Right cardiac atrium (tissue), 5 donors: ENCODE measurements around the gene RPS6KA3. TPM values are rescaled to one million over a fixed set of nuclear protein-coding genes. Genes with fewer than 3 reads are reported as not detected.
"Not testable (repeated sequence)": the region's sequence is repeated elsewhere in the genome, so short reads cannot be mapped to it uniquely, and the experiment has no call there.

Experiments used
- ATAC-seq, 2 donors: fragments of 200-7000 bp; cut with Tn5 transposase; one replicate each; pipeline versions ENCODE4 v1.8.0 to v1.9.1; 2020; ENCODE audit warnings: moderate library complexity in 2 of 2, mild to moderate bottlenecking in 1 of 2
- DNase-seq, 3 donors: peaks; one replicate each; pipeline ENCODE4 v3.0.0-alpha.2; 2020
- H3K27ac ChIP-seq: one replicate; pipeline ENCODE4 v1.5.1; 2013; ENCODE audit warnings: mild to moderate bottlenecking, low read length, control low read depth, moderate library complexity
- H3K27me3 ChIP-seq: one replicate; pipeline ENCODE4 v1.6.1; 2013; ENCODE audit not compliant: control insufficient read depth, insufficient read depth
- H3K4me1 ChIP-seq: one replicate; pipeline ENCODE4 v1.6.1; 2013; ENCODE audit warnings: low read length; ENCODE audit not compliant: control insufficient read depth, insufficient read depth
- H3K4me3 ChIP-seq: one replicate; pipeline ENCODE4 v1.5.1; 2013; ENCODE audit warnings: low read length, control low read depth
- H3K9me3 ChIP-seq: one replicate; pipeline ENCODE4 v1.6.1; 2013; ENCODE audit warnings: low read length; ENCODE audit not compliant: control insufficient read depth
- WGBS: extraction: QIAGEN DNeasy Blood & Tissue Kit; methylation state at CpG from one replicate; pipeline ENCODE4 v1.1.7; 2013; 5-methylcytosine and 5-hydroxymethylcytosine counted together
- intact Hi-C, 4 donors: fragments of 100-400 bp; cut with DNase I; formaldehyde crosslinking; loops; one replicate each; pipeline versions ENCODE4 v1.11.0 to v1.14.0; 2022 to 2023
- polyA plus RNA-seq: library from polyadenylated mRNA; stranded (reverse); fragments of 200-250 nt; gene quantifications from one replicate; pipeline ENCODE4 v1.2.3, GENCODE V29; 2013
- total RNA-seq, 4 donors: library from RNA; stranded (reverse); fragmentation: NEBNext Ultra II Directional; extraction: Animal tissue kit (Norgen Biotek cat#: 25700); gene quantifications; one replicate each; pipeline ENCODE4 v1.2.1, GENCODE V29; 2021
- donor health status: healthy with polysubstance abuse.
- donor health status: DM: no; HTN: yes; CAD: no.
- donor health status: DM: no; HTN: no; CAD: no.
- donor health status: DM: no; HTN: yes; CAD: no; lungs with severe emphysema.
- donor health status: DM: yes; HTN: yes; CAD: no.

Gene RPS6KA3
- total and polyA plus RNA-seq, 5 donors: 11.1 to 37.4 (median 28.2) TPM

DNA sequence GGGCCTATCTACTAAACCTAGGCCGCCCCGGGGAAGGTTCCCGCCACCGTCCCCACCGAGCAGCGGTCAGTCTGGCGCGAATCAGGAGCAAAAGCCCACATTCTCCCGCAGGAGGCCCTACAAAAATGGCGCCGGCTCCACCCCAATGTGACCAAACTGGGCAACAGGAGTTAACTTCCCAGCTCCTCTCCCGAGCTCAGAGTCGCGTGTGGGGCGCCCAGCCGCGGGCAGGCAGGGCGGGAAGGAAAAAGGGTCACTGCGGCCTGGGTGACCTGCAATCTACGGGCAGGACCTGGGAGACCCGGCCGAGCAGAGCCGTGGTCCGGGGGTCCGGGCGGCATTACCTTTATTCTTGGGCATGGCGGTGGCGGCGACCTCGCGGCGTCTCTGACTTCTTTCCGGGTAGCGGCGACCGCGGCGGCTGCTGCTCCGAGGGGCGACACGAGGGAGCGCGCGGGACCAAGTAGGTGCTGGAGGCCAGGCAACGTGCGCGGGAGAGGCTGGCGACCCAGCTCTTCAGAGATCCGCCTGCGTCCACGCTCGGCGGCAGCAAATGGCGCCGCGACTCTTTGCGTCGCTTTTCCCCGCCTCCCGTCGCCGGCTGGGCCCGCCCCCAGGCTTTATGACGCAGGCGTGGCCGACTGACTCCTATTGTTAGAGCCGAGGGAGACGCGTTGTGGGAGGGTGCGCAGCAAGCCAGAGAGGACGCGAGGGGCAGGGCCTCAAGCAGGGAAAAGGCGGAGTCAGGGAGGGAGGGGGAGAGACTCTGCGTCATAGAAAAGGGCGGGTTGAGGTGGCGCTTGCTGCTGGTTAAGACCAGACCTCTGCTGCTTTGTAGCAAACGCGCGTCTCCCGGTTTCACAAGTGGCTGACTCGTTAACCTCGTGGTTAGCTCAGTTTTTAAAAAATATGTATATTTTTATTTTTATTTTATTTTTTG is 125.2 kb downstream of the RPS6KA3 start, which contains the start of gene EIF1AX:
EIF1AX (minus strand) TSS at position 558 of the 940 bp plus-strand sequence; CDS start at position 360, 198 bp downstream.
- H3K4me3 ChIP-seq: peak within 1 kb of the TSS; percentile 99
- no peaks in the 10 kb centered on the region for H3K9me3 ChIP-seq
- ATAC-seq (peak; percentile 100), DNase-seq (peak; percentile 98 to 99 (median 99))
- intact Hi-C loops: no loop called here
- peak within 1 kb of the TSS; percentile 68 for H3K27ac ChIP-seq
- H3K27me3 ChIP-seq: no peaks in the 10 kb centered on the region
- 2% methylated on average over 65 of the region's 82 CpGs for WGBS
- H3K4me1 ChIP-seq: no peaks in the 10 kb centered on the region

DNA sequence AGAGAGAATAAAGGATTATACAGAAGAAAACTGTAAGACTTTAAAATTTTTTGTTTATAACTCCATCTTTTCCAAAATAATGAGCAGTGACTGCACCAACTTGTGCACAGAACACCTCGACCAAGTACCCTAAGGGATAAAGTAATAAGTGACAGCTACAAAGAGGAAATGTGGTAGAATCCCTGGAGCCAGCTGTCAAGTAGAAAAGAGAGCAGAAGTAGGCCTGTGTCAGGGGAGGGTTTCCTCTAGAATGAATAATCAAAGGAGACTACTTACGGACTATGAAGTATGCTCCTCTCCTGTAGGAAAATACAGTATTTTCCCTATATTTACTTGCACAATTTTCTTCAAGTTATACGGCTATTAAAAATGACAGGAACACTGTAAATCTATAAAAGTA is 126.3 kb downstream of the RPS6KA3 start:
- intact Hi-C loops: no loop called here
- Histone ChIP-seq H3K27ac (no peak overlapping the region), H3K4me1 (no peaks in the 10 kb centered on the region), H3K9me3 (no peaks in the 10 kb centered on the region), H3K4me3 (peak overlapping the region; percentile 99), H3K27me3 (no peaks in the 10 kb centered on the region)
- WGBS: 4% methylated on average over 3 of the region's 3 CpGs
- no peak for ATAC-seq
- no peak for DNase-seq

DNA sequence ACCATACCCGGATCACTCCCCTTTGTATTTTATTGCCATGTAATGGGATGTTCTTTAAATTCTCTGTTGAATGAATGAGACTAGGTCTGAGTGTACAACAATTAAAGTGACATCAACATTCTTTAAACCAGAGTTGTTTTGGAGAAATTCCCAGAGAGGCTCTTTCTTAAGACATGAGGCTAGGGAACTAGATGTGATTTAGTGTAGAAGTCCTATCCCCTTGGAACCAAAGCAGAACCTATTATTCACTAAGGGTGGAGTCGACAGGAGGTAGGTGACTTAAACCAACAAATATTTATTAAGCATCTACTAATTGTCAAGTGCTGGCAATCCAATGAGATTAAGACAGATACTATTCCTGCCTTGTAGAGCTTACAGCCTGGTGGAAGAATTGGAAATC is 126.7 kb downstream of the RPS6KA3 start:
- ATAC-seq (no peak), DNase-seq (no peak)
- WGBS: 62% methylated on average over 2 of the region's 2 CpGs
- no peaks in the 10 kb centered on the region for H3K4me1 ChIP-seq
- intact Hi-C loops: no loop called here
- no peaks in the 10 kb centered on the region for H3K9me3 ChIP-seq
- H3K27ac ChIP-seq: no peak overlapping the region
- H3K4me3 ChIP-seq: peak overlapping the region; percentile 99
- no peaks in the 10 kb centered on the region for H3K27me3 ChIP-seq

- no peaks in the 10 kb centered on the region for H3K4me1 ChIP-seq
- no peaks in the 10 kb centered on the region for H3K27me3 ChIP-seq
- intact Hi-C loops: no loop called here
- 82% methylated on average over 5 of the region's 5 CpGs for whole genome bisulfite sequencing
- no peaks in the 10 kb centered on the region for H3K9me3 ChIP-seq
- H3K27ac ChIP-seq: no peak overlapping the region
- no peak for DNase-seq
- ATAC-seq: no peak
- no peak overlapping the region for H3K4me3 ChIP-seq
These were observed 130.8 kb downstream of the RPS6KA3 start for GRCh38 chrX:20135944-20136343.

- Histone ChIP-seq H3K9me3 (no peaks in the 10 kb centered on the region), H3K27ac (no peak overlapping the region), H3K27me3 (no peaks in the 10 kb centered on the region), H3K4me3 (no peak overlapping the region), H3K4me1 (no peaks in the 10 kb centered on the region)
- ATAC-seq (no peak), DNase-seq (no peak)
- 78% methylated on average over 1 of the region's 1 CpG for WGBS
- intact Hi-C loops: no loop called here
These were observed 134.0 kb downstream of the RPS6KA3 start for GRCh38 chrX:20132666-20133065.

- no peaks in the 10 kb centered on the region for H3K27me3 ChIP-seq
- H3K4me1 ChIP-seq: no peaks in the 10 kb centered on the region
- no peak overlapping the region for H3K27ac ChIP-seq
- DNase-seq (no peak), ATAC-seq (no peak)
- H3K4me3 ChIP-seq: no peak overlapping the region
- 85% methylated on average over 1 of the region's 1 CpG for WGBS
- intact Hi-C loops: no loop called here
- H3K9me3 ChIP-seq: no peaks in the 10 kb centered on the region
These were observed 136.4 kb downstream of the RPS6KA3 start for GRCh38 chrX:20130357-20130756.

DNA sequence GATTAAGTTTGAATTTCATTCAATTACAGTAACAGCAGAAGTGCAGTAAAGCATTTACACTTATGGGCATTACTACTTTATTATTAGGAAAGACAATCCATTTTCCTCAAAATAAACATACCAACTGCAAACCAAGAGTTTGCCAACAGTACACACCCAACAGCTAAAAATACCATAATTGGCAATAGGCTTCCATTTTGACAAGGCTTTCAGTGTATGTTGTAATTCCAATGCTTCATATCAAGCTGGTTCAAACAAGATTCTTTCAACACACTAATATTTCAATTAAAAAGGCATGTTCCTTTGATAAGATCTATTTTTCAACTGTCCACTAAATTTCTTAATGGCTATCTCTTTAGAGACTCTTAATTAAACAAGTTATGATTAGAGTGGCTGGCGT is 137.2 kb downstream of the RPS6KA3 start:
- Histone ChIP-seq H3K4me1 (no peaks in the 10 kb centered on the region), H3K4me3 (no peak overlapping the region), H3K27me3 (no peaks in the 10 kb centered on the region), H3K27ac (no peak overlapping the region), H3K9me3 (no peaks in the 10 kb centered on the region)
- ATAC-seq (no peak), DNase-seq (no peak)
- intact Hi-C loops: no loop called here
- 86% methylated on average over 1 of the region's 1 CpG for WGBS

- H3K4me1 ChIP-seq: no peaks in the 10 kb centered on the region
- H3K4me3 ChIP-seq: no peak overlapping the region
- DNase-seq (no peak), ATAC-seq (peak in 1 of 2 donors; percentile 18)
- no peaks in the 10 kb centered on the region for H3K27me3 ChIP-seq
- WGBS: 43% methylated on average over 4 of the region's 4 CpGs
- no peak overlapping the region for H3K27ac ChIP-seq
- no peaks in the 10 kb centered on the region for H3K9me3 ChIP-seq
- intact Hi-C loops: no loop called here
These were observed 138.0 kb downstream of the RPS6KA3 start for GRCh38 chrX:20128670-20129069.

GRCh38 chrX:20127440-20127839 is 139.3 kb downstream of the RPS6KA3 start:
- intact Hi-C loops, H3K27me3 ChIP-seq, H3K27ac ChIP-seq, H3K9me3 ChIP-seq, DNase-seq, H3K4me3 ChIP-seq, H3K4me1 ChIP-seq: not testable (repeated sequence)
- ATAC-seq: peak in 1 of 2 donors; percentile 43
- 1% methylated on average over 3 of the region's 3 CpGs for WGBS

- ATAC-seq, H3K4me3 ChIP-seq, H3K27me3 ChIP-seq, DNase-seq, intact Hi-C loops, H3K9me3 ChIP-seq, H3K27ac ChIP-seq, H3K4me1 ChIP-seq: not testable (repeated sequence)
- WGBS: 89% methylated on average over 1 of the region's 1 CpG
These were observed 139.9 kb downstream of the RPS6KA3 start for GRCh38 chrX:20126833-20127232.

DNA sequence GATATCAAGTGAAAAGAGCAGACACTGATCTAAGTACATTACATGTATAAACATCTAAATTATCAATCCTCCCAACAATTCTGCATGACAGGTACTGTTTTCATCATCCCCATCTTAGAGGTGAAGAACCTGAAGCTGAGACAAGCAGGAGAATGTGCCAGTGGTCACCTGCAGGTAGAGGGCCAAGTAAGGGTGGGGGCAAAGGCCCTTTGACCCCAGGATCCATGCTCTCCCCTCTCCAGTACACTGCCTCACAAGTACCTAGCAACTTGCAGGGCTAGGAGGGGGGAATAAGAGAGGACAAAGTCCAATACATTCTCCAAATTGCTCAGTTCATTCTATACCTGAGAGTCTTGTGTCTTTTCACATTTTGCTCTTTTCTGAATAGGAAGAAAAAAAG is 141.7 kb downstream of the RPS6KA3 start:
- intact Hi-C loops: no loop called here
- H3K27me3 ChIP-seq: no peaks in the 10 kb centered on the region
- ATAC-seq: no peak

More for the DNA sequence above, 141.7 kb downstream of the RPS6KA3 start:
- no peak overlapping the region for H3K27ac ChIP-seq
- no peaks in the 10 kb centered on the region for H3K9me3 ChIP-seq
- H3K4me1 ChIP-seq: no peaks in the 10 kb centered on the region
- no peak overlapping the region for H3K4me3 ChIP-seq
- DNase-seq: no peak
